ENCODE results near the gene CCDC188.

DNA sequence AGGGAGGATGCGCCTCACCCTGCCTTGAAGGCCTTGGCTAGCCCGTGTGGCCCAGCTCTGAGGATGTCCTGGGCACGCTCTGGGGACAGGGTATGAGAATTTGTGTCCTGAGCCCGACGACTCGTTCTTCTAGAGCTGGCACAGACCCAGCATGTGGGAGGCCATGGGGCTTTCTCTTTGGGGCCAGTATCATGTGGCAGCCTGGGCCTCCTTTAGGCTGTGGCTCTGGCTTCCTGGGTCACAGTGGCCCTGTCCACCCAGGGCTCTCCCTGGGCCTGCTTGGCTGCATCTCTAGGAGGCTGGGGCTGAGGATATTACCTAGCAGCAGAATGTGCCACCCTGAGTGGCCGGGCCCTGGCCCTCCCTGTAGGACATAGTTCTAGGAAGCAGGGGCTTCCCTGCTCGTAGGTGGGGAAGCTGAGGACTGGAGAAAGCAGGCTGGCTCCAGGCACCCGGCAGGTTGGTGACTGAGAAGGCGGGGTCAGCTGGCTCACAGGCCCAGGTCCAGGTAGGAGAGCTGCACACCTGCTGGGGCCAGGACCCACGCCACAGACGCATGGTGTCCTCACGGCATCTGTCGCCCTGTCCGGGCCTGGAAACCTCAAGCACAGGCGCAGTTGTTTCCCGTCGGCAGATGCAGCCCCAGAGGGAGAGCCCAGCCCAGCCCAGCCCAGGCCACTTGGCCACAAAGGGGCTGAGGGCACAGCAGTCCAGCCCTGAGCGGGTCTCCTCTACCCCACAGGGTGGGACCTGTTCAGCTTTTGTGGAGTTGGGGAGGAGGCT, 6.8 kb downstream of the CCDC188 start:
- TF ChIP-seq GATA2 (IDR thresholded peaks at IDR 0.05; ENCODE audit: low read depth, low read length), result no peak
- TF ChIP-seq GATA3 (IDR thresholded peaks at IDR 0.05; ENCODE audit: low read depth, low read length), result no peak
